H1 (cell line): ENCODE data around the gene TLE1.

Source experiments
- CTCF ChIP-seq, 3 experiments: IDR thresholded peaks; 1 replicate in 2 of 3; 2 replicates in 1 of 3; pipeline versions ENCODE4 v1.5.1 to v1.6.1; 2011; ENCODE audit warnings: low read length in 3 of 3, mild to moderate bottlenecking in 3 of 3, inconsistent platforms in 2 of 3, low read depth in 1 of 3, moderate library complexity in 1 of 3; ENCODE audit not compliant: insufficient read depth in 1 of 3; ENCODE audit errors: control extremely low read depth in 1 of 3
- EZH2 ChIP-seq: fragments of 200-600 bp; sonication (generic); IDR thresholded peaks from 2 replicates; pipeline ENCODE4 v1.7.1; 2012; ENCODE audit warnings: low read depth, mild to moderate bottlenecking, moderate library complexity, low read length, inconsistent platforms; ENCODE audit not compliant: severe bottlenecking
- POLR2A ChIP-seq, 2 experiments: IDR thresholded peaks; 1 replicate in 1 of 2; 2 replicates in 1 of 2; pipeline ENCODE4 v1.6.1; 2011; ENCODE audit warnings: low read depth in 2 of 2, low read length in 2 of 2, mild to moderate bottlenecking in 2 of 2; ENCODE audit errors: control extremely low read depth in 1 of 2
- POLR2AphosphoS5 ChIP-seq: IDR thresholded peaks from 2 replicates; pipeline ENCODE4 v1.6.1; 2011; ENCODE audit warnings: low read depth, low read length

GRCh38 chr9:81542118-81542889 lies 147.0 kb downstream of the TLE1 start:
- TF ChIP-seq POLR2AphosphoS5 (no peak), EZH2 (no peak), POLR2A (IDR thresholded peaks at IDR 0.05; ENCODE audit: control extremely low read depth in 1 of 2, low read depth in 2 of 2, low read length in 2 of 2) (no peak), CTCF (IDR thresholded peaks at IDR 0.05; ENCODE audit: control extremely low read depth in 1 of 3, insufficient read depth in 1 of 3, low read depth in 1 of 3, low read length in 3 of 3) (no peak)
